ENCODE measurements around the gene ETV7. TPM values are rescaled to one million over a fixed set of nuclear protein-coding genes. Genes with fewer than 3 reads are reported as not detected.

Gene ETV7
- total and polyA plus RNA-seq, 2 of the 13 experiments (the other 11 are each of a cell fraction or from before 2014, with no cell fraction given) = not detected

- Histone ChIP-seq H2AFZ (ENCODE audit: low read length) (peak overlapping the region; percentile 57), H3K4me2 (ENCODE audit: low read depth, low read length) (peak overlapping the region; percentile 78), H3K27ac (ENCODE audit: extremely low read length, insufficient read depth, low read length) (no peak overlapping the region), H3K9me3 (ENCODE audit: low read length) (no peaks in the 10 kb centered on the region), H3K79me2 (ENCODE audit: insufficient read depth, low read length) (no peaks in the 10 kb centered on the region), H3K4me3 (replicated peaks in 1 of 3; ENCODE audit: insufficient read depth in 1 of 3, low read depth in 2 of 3, low read length in 3 of 3) (peak overlapping the region; percentile 0 to 53 (median 0); a peak in 2 of 6 replicates), H3K9ac (ENCODE audit: insufficient read depth, low read depth, low read length) (peak overlapping the region; percentile 26; the same call in 1 of the 2 replicates), H4K20me1 (ENCODE audit: insufficient read depth, low read length) (no peaks in the 10 kb centered on the region), H3K27me3 (ENCODE audit: control insufficient read depth in 1 of 2, insufficient read depth in 2 of 2, low read length in 2 of 2) (peaks cover 5 to 51% of the 10 kb centered on the region in 2 experiments), H3K36me3 (replicated peaks in 1 of 2; ENCODE audit: control insufficient read depth in 1 of 2, insufficient read depth in 2 of 2, low read length in 2 of 2) (no peaks in the 10 kb centered on the region; a peak in 1 of 5 replicates), H3K4me1 (ENCODE audit: insufficient read depth, low read length) (peaks cover 36% of the 10 kb centered on the region)
- intact Hi-C loops (cut with micrococcal nuclease; ENCODE audit: unreplicated experiment) = loop anchor here (2.0 kb wide), 1 partner anchor 32 kb away; no protein-coding TSS in a partner anchor
- ATAC-seq = peak; percentile 84
- in situ Hi-C loops (cut with HindIII; ENCODE audit: extremely low pct_ligation_motif_present, low pct_unique_long_range_greater_than_20kb) = no loop called here
- FAIRE-seq = peak; percentile 87
- no TSS peak for BruUV-seq (replicated peaks)
- 0% methylated on average over 14 of the region's 14 CpGs for WGBS (ENCODE audit: low lambda C conversion rate)
- ChIA-PET CTCF (ENCODE audit: low intra/inter-chr PET ratio, low total read pairs) (no interaction called here), POLR2A (interaction anchor here (1.6 kb wide), 1 partner anchor 14 kb away, joined by 4 read pairs; no protein-coding TSS in a partner anchor)
- DNase-seq (ENCODE audit: low spot score) = peak; percentile 60
- TF ChIP-seq SALL1 (CRISPR knock-in tag; IDR thresholded peaks at IDR 0.05) (peak; percentile 34), ZNF317 (CRISPR knock-in tag; IDR thresholded peaks at IDR 0.05) (peak; percentile 99), ZNF83 (CRISPR knock-in tag; IDR thresholded peaks at IDR 0.05; ENCODE audit: borderline replicate concordance) (no peak), ZNF547 (CRISPR knock-in tag; IDR thresholded peaks at IDR 0.05) (no peak), SP5 (CRISPR knock-in tag; IDR thresholded peaks at IDR 0.05; ENCODE audit: borderline replicate concordance, low read depth) (0 out of 2 replicates have a peak, but pooled peaks have one; percentile 9), HNRNPLL (IDR thresholded peaks at IDR 0.05; ENCODE audit: low read depth, low read length, poor library complexity, severe bottlenecking) (no peak), RFXANK (CRISPR knock-in tag; IDR thresholded peaks at IDR 0.05) (no peak), ZNF142 (CRISPR knock-in tag; IDR thresholded peaks at IDR 0.05) (peak; percentile 30; the same call in 1 of the 2 replicates), ELF3 (CRISPR knock-in tag; IDR thresholded peaks at IDR 0.05) (peak; percentile 58)
- TF ChIP-seq, protein P1, sequence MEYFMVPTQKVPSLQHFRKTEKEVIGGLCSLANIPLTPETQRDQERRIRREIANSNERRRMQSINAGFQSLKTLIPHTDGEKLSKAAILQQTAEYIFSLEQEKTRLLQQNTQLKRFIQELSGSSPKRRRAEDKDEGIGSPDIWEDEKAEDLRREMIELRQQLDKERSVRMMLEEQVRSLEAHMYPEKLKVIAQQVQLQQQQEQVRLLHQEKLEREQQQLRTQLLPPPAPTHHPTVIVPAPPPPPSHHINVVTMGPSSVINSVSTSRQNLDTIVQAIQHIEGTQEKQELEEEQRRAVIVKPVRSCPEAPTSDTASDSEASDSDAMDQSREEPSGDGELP (IDR thresholded peaks at IDR 0.05; ENCODE audit: borderline replicate concordance, low read depth) = peak; percentile 69; the same call in 1 of the 2 replicates
Measured at GRCh38 chr6:36334832-36335459, 52.5 kb downstream of the ETV7 start.
